Liver (tissue), 3 donors: ENCODE data around the gene KCNMA1.
A peak's percentile ranks its signal among the peaks of the same experiment; 100 is the strongest.

Experiments used
- EGR1 ChIP-seq, 2 donors: IDR thresholded peaks; 2 replicates each; pipeline ENCODE4 v1.6.1; 2016 to 2018; ENCODE audit warnings: antibody characterized with exemption in 2 of 2, low read depth in 2 of 2
- JUND ChIP-seq, 2 donors: IDR thresholded peaks; 2 replicates each; pipeline ENCODE4 v1.6.1; 2016; ENCODE audit warnings: antibody characterized with exemption in 2 of 2
- NR2F2 ChIP-seq: IDR thresholded peaks from 2 replicates; pipeline ENCODE4 v1.6.1; 2016; ENCODE audit warnings: antibody characterized with exemption
- RAD21 ChIP-seq, 2 donors: IDR thresholded peaks; 2 replicates each; pipeline ENCODE4 v1.6.1; 2016; ENCODE audit warnings: antibody characterized with exemption in 2 of 2, mild to moderate bottlenecking in 2 of 2
- TAF1 ChIP-seq: conservative IDR thresholded peaks from 2 replicates; pipeline ENCODE4 v1.6.1; 2016; ENCODE audit warnings: antibody characterized with exemption, mild to moderate bottlenecking
- YY1 ChIP-seq: IDR thresholded peaks from 2 replicates; pipeline ENCODE4 v1.6.1; 2016; ENCODE audit warnings: antibody characterized with exemption, mild to moderate bottlenecking
- TF ChIP-seq, protein P1 (sequence below): fragments of 150-350 bp; IDR thresholded peaks from 2 replicates; pipeline ENCODE4 v1.5.1; 2017; ENCODE audit warnings: improper control_type of control experiment, low read depth, low read length; ENCODE audit not compliant: missing input control
- TF ChIP-seq, protein P2 (sequence below): IDR thresholded peaks from 2 replicates; pipeline ENCODE4 v1.6.1; 2016; ENCODE audit warnings: antibody characterized with exemption
- TF ChIP-seq, protein P3 (sequence below): IDR thresholded peaks from 2 replicates; pipeline ENCODE4 v1.6.1; 2016; ENCODE audit warnings: antibody characterized with exemption, mild to moderate bottlenecking
- donor health status: healthy.
- donor health status: healthy.

GRCh38 chr10:77494327-77494726, 143.3 kb downstream of the KCNMA1 start:
- TF ChIP-seq EGR1 (IDR thresholded peaks at IDR 0.05; ENCODE audit: low read depth in 2 of 2), result no peak
- TF ChIP-seq, protein P1, sequence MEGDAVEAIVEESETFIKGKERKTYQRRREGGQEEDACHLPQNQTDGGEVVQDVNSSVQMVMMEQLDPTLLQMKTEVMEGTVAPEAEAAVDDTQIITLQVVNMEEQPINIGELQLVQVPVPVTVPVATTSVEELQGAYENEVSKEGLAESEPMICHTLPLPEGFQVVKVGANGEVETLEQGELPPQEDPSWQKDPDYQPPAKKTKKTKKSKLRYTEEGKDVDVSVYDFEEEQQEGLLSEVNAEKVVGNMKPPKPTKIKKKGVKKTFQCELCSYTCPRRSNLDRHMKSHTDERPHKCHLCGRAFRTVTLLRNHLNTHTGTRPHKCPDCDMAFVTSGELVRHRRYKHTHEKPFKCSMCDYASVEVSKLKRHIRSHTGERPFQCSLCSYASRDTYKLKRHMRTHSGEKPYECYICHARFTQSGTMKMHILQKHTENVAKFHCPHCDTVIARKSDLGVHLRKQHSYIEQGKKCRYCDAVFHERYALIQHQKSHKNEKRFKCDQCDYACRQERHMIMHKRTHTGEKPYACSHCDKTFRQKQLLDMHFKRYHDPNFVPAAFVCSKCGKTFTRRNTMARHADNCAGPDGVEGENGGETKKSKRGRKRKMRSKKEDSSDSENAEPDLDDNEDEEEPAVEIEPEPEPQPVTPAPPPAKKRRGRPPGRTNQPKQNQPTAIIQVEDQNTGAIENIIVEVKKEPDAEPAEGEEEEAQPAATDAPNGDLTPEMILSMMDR, result peak; percentile 12
- TF ChIP-seq, protein P2, sequence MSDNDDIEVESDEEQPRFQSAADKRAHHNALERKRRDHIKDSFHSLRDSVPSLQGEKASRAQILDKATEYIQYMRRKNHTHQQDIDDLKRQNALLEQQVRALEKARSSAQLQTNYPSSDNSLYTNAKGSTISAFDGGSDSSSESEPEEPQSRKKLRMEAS, result no peak
- TF ChIP-seq RAD21 (IDR thresholded peaks at IDR 0.05), result peak; percentile 45 to 74
- TF ChIP-seq, protein P3, sequence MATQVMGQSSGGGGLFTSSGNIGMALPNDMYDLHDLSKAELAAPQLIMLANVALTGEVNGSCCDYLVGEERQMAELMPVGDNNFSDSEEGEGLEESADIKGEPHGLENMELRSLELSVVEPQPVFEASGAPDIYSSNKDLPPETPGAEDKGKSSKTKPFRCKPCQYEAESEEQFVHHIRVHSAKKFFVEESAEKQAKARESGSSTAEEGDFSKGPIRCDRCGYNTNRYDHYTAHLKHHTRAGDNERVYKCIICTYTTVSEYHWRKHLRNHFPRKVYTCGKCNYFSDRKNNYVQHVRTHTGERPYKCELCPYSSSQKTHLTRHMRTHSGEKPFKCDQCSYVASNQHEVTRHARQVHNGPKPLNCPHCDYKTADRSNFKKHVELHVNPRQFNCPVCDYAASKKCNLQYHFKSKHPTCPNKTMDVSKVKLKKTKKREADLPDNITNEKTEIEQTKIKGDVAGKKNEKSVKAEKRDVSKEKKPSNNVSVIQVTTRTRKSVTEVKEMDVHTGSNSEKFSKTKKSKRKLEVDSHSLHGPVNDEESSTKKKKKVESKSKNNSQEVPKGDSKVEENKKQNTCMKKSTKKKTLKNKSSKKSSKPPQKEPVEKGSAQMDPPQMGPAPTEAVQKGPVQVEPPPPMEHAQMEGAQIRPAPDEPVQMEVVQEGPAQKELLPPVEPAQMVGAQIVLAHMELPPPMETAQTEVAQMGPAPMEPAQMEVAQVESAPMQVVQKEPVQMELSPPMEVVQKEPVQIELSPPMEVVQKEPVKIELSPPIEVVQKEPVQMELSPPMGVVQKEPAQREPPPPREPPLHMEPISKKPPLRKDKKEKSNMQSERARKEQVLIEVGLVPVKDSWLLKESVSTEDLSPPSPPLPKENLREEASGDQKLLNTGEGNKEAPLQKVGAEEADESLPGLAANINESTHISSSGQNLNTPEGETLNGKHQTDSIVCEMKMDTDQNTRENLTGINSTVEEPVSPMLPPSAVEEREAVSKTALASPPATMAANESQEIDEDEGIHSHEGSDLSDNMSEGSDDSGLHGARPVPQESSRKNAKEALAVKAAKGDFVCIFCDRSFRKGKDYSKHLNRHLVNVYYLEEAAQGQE, result no peak
- no peak for TF ChIP-seq TAF1
- TF ChIP-seq JUND (IDR thresholded peaks at IDR 0.05), result no peak
- no peak for TF ChIP-seq NR2F2
- TF ChIP-seq YY1, result no peak
